DMS114 treated with DMSO at 0.1 percent for 48 hours (cell line): ENCODE results near the gene GPRIN2.
"Not testable (repeated sequence)": the region's sequence is repeated elsewhere in the genome, so short reads cannot be mapped to it uniquely, and the experiment has no call there.

Source experiments
- DNase-seq: peaks from one replicate; lab custom pipeline; 2025; ENCODE audit not compliant: unreplicated experiment; lab: John Stamatoyannopoulos, UW

Gene GPRIN2

GRCh38 chr10:46570655-46571054, 14.2 kb upstream of the GPRIN2 start:
- not testable (repeated sequence) for DNase-seq

GRCh38 chr10:46567151-46567550, 10.7 kb upstream of the GPRIN2 start:
- DNase-seq = not testable (repeated sequence)

GRCh38 chr10:46565591-46566332, 9.3 kb upstream of the GPRIN2 start:
- peak; percentile 74 for DNase-seq

GRCh38 chr10:46560952-46561351, 4.5 kb upstream of the GPRIN2 start:
- no peak for DNase-seq

GRCh38 chr10:46560381-46560780, 3.9 kb upstream of the GPRIN2 start:
- no peak for DNase-seq

DNA sequence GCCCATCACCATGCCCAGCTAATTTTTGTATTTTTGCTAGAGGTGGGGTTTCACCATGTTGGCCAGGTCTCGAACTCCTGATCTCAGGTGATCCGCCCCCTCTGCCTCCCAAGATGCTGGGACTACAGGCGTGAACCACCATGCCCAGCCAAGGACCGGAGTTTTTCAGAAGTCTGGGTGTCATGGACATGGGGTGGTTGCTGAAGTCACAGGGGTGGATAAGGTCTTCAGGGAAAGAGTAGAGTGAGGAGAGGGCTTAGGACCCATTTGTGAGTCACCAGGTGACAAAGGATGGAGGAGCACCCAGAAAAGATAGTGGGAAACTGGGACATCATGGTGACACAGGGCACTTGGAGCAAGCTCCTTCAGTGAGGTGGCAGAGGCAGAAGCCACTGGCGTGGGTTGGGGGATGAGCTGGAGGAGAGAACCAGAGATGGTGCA, 2.8 kb upstream of the GPRIN2 start:
- no peak for DNase-seq

DNA sequence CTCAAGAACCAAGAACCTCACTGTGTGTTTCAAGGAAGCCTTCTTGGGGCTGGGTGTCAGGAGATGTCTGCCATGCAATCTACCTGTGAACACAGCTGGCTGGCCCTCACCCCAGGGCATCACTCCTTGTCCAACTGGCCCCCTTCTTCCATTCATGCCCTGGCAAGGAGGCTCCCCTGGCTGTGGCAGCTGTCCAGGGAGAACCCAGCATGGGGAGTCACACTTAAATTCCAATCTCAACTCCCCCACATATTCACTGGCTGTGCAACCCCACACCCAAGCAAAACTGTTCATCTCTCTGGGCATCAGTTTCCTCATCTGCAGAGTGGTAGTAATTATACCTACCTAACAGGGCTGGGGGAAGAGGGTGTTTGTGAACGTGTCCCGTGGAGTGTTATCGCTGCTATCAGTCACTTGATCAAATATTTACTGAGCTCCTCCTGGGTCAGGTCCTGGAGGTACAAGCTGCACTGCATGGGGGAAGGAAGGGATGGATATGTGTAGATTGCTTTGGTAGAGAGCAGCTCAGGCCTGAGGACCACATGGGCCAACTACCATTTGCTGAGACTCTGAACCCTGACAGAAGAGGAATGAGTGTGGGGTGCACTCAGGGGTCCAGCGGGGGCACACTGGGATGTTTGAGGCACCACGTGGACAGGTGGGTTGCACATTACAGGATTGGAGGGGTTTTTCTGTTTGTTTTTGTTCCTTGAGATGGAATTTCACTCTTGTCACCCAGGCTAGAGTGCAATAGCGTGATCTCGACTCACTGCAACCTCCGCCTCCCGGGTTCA, 2.1 kb upstream of the GPRIN2 start:
- DNase-seq = no peak

GRCh38 chr10:46558122-46558391, 1.6 kb upstream of the GPRIN2 start:
- DNase-seq = no peak

DNA sequence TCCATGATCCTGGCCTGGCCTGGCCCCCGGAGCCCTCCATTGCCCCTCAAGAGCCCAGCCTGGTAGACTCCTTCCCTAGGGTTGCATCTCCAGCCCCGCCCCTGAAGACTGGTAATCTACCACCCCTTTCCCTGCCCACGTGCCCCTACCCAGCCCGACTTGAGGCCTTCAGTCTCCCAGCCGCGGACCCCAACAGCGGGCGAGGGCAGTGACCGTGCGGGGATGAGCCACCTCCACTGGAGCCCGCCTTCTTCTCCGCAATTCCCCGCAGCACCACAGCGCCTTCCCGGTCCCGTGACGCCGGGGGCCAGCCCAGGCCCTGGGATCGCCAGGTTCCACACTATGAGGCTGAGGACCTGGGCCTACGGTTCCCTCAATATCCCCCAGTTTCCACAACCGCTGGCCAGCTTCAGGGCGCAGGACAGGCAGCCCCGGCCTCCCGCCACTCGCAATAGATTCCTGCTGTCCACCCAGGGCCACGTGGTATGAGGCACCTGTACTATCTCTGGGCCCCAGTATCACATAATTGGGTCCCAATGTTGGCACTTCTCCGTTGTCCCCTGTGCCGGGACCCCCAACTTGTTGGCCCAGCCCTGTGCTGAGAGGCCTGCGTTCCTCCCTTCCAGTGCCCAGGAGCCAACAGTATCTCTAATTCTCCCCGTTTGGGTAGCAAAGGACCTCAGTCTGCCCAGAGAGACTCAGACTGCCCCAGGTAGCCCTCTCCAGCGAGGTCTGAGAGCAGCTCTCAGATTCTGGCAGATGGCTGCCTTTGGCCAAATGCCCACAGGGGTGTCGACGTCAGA, 1.1 kb upstream of the GPRIN2 start:
- DNase-seq = no peak

DNA sequence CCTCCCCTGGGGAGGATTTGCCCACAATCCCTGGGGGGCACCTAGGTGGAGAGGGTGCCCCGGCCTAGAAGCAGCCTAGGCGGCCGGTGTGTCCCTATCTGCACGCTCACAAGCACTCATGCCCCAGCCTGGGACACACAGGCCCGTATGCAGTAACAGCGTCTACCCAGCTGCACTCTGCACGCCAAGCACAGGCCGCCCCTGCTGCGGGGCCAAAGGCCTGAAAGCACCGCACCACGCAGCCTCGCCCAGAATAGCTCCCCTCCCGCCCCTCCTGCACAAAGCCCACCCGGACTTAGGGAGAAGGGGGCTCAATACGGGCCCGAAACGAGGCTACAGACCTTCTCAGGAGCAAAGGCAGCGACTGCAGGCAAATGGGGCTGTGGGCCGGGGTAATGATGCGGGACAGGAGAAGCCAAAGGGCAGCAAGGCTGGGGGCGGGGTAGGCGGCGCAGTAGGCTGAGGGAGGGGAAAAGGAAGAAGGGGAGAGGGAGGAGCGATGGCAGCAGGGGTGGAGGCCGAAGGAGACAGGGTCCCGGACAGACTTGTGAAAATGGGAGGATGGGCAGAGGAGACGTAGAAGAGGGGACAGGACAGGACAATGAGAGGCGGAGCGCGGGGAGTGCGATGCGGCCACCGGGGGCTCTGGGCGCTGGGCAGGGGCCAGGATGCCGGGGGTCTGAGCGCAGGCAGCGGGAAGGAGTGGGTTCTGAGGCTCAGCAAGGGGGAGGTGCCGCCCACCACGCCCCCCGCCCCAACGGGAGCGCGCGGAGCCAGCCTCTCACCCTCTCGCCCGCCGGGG, 544 bp downstream of the GPRIN2 start:
- DNase-seq = no peak

DNA sequence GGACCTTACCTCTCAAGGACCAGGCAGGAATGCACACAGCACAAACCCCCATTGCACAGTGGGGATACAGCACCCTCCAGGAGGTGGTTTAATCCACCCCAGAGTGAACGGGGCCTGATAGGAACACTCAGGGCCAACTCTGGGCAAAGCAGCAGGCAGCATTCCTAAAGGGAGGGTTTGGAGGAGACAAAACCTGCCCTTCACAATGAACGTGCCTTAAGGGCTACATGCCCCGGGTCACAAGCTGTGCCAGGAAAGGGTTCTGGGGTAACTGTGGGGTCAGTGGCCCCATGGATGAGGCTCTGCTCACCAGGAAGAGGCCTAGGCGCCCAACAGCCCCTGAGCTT, 1.1 kb downstream of the GPRIN2 start:
- DNase-seq = no peak

- no peak for DNase-seq
Observed at GRCh38 chr10:46554166-46554781, 2.2 kb downstream of the GPRIN2 start.

GRCh38 chr10:46553238-46554049, 3.0 kb downstream of the GPRIN2 start:
- DNase-seq = no peak

DNA sequence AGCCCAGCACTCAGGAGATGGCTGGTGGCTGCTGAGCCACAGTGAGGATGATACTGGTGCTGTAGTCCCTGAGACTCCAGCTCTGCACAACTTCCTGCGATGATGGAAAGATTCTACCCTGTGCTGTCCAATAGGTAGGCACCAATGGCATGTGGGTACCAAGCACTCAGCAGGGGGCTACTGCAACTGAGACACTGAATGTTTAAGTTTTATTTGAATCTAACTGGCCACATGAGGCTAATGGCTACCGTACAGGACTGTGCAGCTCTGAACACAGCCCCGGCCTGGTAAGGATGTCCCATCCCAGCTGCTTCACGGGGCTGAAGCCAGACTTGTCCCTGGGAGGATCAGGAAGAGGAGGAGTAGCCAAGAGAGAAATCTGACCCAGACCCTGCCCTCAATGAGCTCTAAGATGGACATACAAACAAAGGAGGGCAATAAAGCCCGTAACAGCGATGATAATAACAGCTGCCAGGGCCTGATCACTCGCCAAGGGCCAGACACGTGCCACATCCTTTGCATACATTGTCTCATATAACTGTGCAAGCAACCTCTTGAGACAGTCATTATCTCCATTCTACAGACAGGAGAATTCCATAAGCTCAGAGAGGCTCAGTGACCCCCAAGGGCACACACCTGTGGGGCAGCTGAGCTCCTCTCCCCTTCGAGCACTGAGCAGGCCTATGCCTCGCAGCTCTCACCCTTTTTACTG, 3.8 kb downstream of the GPRIN2 start:
- DNase-seq = no peak

DNA sequence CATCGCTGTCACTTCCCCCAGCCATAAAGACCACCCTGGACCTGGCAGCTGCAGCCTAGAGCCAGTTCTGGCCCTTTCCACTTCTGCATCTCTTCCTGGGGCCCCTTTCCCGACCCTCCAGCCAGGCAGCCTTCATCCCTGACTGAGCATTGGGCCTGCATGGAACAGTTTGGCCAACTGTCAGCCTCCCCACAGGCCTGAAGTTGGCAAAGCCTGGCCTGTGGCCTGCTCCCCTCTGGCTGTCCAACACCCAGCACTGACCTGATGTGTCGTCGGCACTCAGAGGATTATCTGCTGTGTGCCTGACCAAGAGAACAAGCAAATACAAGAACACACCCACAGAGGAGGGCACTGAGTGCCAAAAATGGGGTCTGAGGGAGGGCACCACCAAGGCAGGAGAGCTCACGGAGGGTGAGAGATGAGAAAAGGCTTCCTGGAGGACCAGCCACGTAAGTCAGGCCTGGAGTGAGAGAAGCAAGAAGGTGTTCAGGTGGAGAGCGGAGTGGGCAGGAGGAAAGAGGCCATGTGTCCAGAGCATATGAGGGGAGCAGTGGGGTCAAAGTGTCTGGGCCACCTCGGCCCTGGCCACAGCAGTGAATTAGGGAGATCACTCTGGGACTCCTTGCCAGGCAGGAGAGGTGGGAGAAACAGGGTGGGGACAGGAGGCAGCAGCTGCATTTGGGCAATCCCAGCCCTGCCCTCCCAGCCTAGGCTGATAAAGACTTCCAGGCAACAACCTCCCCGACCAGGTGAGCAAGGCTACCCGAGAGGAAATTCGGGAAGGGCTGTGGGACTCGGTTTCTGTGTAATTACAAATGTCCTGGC, 4.5 kb downstream of the GPRIN2 start:
- DNase-seq = no peak

GRCh38 chr10:46550795-46551700, 5.4 kb downstream of the GPRIN2 start:
- DNase-seq = no peak

GRCh38 chr10:46550076-46550790, 6.2 kb downstream of the GPRIN2 start:
- DNase-seq = no peak
